K562 (cell line): Measurements from ENCODE around the gene STX19. TPM values are rescaled to one million over a fixed set of nuclear protein-coding genes. Genes with fewer than 3 reads are reported as not detected.

Source experiments
- ATAC-seq: fragments of 200-7000 bp; cut with Tn5 transposase; 3 replicates; pipeline ENCODE4 v1.9.1; 2020; ENCODE audit warnings: moderate library complexity
- BruUV-seq: library from RNA; stranded (reverse); fragments of 400-500 nt; replicated peaks from 2 replicates; lab custom pipeline; 2021; lab: Mats Ljungman, UMichigan
- CTCF ChIA-PET: fragments of 300-600 bp; formaldehyde crosslinking; extraction: SDS; loops from one replicate; lab custom pipeline; 2021; ENCODE audit warnings: low intra/inter-chr PET ratio; lab: Yijun Ruan, JAX
- POLR2A ChIA-PET: fragments of 300-600, 350-650 bp; sonication (Branson Sonifier 250); formaldehyde crosslinking; extraction: SDS; loops from one replicate; lab custom pipeline; 2021; ENCODE audit warnings: antibody characterized with exemption, inconsistent platforms; lab: Yijun Ruan, JAX
- DNase-seq, 4 experiments: peaks; one replicate each; pipeline versions ENCODE4 v3.0.0 to v3.0.0-alpha.2; 2011 to 2018; ENCODE audit warnings: low spot score in 3 of 4, mixed read lengths in 3 of 4; ENCODE audit errors: extremely low read depth in 1 of 4
- FAIRE-seq: peaks from 2 replicates; lab custom pipeline; 2011; peaks lifted over from hg19 to GRCh38; lab: Jason Lieb, UNC
- H2AFZ ChIP-seq: 2 replicates; pipeline ENCODE4 v1.6.0; 2011; ENCODE audit warnings: low read depth, low read length, control low read depth, inconsistent platforms
- H3K27ac ChIP-seq: fragments of 200-600 bp; 3 replicates; pipeline ENCODE4 v1.8.0; 2011; ENCODE audit warnings: low read depth, mild to moderate bottlenecking, control low read depth, inconsistent platforms, low read length, moderate library complexity, mixed read lengths; ENCODE audit errors: extremely low read depth
- H3K27me3 ChIP-seq, 2 experiments: fragments of 300-600 bp in 1 of 2; 2 replicates in 1 of 2; 3 replicates in 1 of 2; pipeline versions ENCODE4 v1.6.0 to v1.8.0; 2011; ENCODE audit warnings: inconsistent platforms in 2 of 2, low read length in 2 of 2, mild to moderate bottlenecking in 1 of 2, mixed read lengths in 1 of 2, moderate library complexity in 1 of 2; ENCODE audit not compliant: control insufficient read depth in 2 of 2, insufficient read depth in 2 of 2
- H3K36me3 ChIP-seq: fragments of 300-600 bp; 3 replicates; pipeline ENCODE4 v1.8.0; 2011; ENCODE audit warnings: mild to moderate bottlenecking, low read length, inconsistent platforms; ENCODE audit not compliant: control insufficient read depth, insufficient read depth
- H3K4me1 ChIP-seq, 2 experiments: fragments of 200-600 bp in 1 of 2; replicated peaks in 1 of 2; 2 replicates in 1 of 2; 3 replicates in 1 of 2; pipeline versions ENCODE4 v1.5.1 to v1.8.0; 2011; ENCODE audit warnings: inconsistent platforms in 2 of 2, low read length in 2 of 2, mild to moderate bottlenecking in 1 of 2, mixed read lengths in 1 of 2, moderate library complexity in 1 of 2; ENCODE audit not compliant: control insufficient read depth in 2 of 2, insufficient read depth in 2 of 2
- H3K4me2 ChIP-seq: 2 replicates; pipeline ENCODE4 v1.6.1; 2011; ENCODE audit warnings: low read length, control low read depth, inconsistent platforms, mixed read lengths; ENCODE audit not compliant: insufficient read depth
- H3K4me3 ChIP-seq: fragments of 200-600 bp; sonication (generic), shearing (Covaris generic); 2 replicates; pipeline ENCODE4 v1.5.1; 2016; ENCODE audit warnings: control low read depth, inconsistent platforms
- H3K79me2 ChIP-seq: fragments of 200-600 bp; 3 replicates; pipeline ENCODE4 v1.8.0; 2011; ENCODE audit warnings: low read length, inconsistent platforms; ENCODE audit not compliant: control insufficient read depth, insufficient read depth
- H3K9ac ChIP-seq, 2 experiments: 2 replicates each; pipeline versions ENCODE4 v1.6.0 to v1.6.1; 2011; ENCODE audit warnings: low read depth in 2 of 2, low read length in 2 of 2, control low read depth in 1 of 2, inconsistent platforms in 1 of 2, mild to moderate bottlenecking in 1 of 2, mixed read lengths in 1 of 2; ENCODE audit not compliant: insufficient read depth in 1 of 2
- H3K9me1 ChIP-seq: one replicate; pipeline ENCODE4 v1.6.0; 2011; ENCODE audit warnings: inconsistent platforms, mild to moderate bottlenecking, low read length, moderate library complexity; ENCODE audit not compliant: control insufficient read depth, insufficient read depth
- H3K9me3 ChIP-seq: replicated peaks from 2 replicates; pipeline ENCODE4 v1.5.1; 2011; ENCODE audit warnings: low read depth, low read length, inconsistent platforms; ENCODE audit not compliant: control insufficient read depth, insufficient read depth
- H4K20me1 ChIP-seq: replicated peaks from 2 replicates; pipeline ENCODE4 v1.6.1; 2011; ENCODE audit warnings: low read length, inconsistent platforms, mixed read lengths; ENCODE audit not compliant: control insufficient read depth, insufficient read depth
- BCOR ChIP-seq: fragments of 450-650 bp; IDR thresholded peaks from 2 replicates; pipeline ENCODE4 v1.6.1; 2016
- EHMT2 ChIP-seq: fragments of 450-650 bp; IDR thresholded peaks from 2 replicates; pipeline ENCODE4 v1.6.1; 2018; ENCODE audit warnings: antibody characterized with exemption
- FOXJ3 ChIP-seq: sonication (generic); formaldehyde crosslinking; IDR thresholded peaks from 2 replicates; pipeline ENCODE4 v1.4.0; 2020; ENCODE audit warnings: mild to moderate bottlenecking, missing genetic modification reagents
- LARP7 ChIP-seq: fragments of 450-650 bp; IDR thresholded peaks from 2 replicates; pipeline ENCODE4 v1.6.1; 2016
- MTA2 ChIP-seq: fragments of 450-650 bp; IDR thresholded peaks from 2 replicates; pipeline ENCODE4 v1.6.1; 2016; ENCODE audit warnings: low read depth
- SMC3 ChIP-seq: conservative IDR thresholded peaks from 2 replicates; pipeline ENCODE4 v1.6.1; 2011; ENCODE audit warnings: low read depth, low read length, improper control_type of control experiment; ENCODE audit not compliant: insufficient read depth
- ZNF133 ChIP-seq: fragments of 250-450 bp; sonication (Bioruptor Pico); IDR thresholded peaks from 2 replicates; pipeline ENCODE4 v1.4.0; 2020; ENCODE audit warnings: mild to moderate bottlenecking
- WGBS: fragments of 100-300 bp; shearing (Covaris generic); methylation state at CpG from one replicate; pipeline ENCODE4 v1.1.6; 2016; ENCODE audit warnings: low coverage, mixed read lengths; ENCODE audit not compliant: insufficient coverage; ENCODE audit errors: missing lambda C conversion rate; 5-methylcytosine and 5-hydroxymethylcytosine counted together
- in situ Hi-C: fragments of 300-500 bp; cut with MboI; formaldehyde crosslinking; loops from 4 replicates; pipeline ENCODE4 v1.15.0; 2018; ENCODE audit warnings: inconsistent platforms, mixed read lengths
- intact Hi-C: fragments of 100-400 bp; cut with micrococcal nuclease; formaldehyde crosslinking; loops from 2 replicates; pipeline ENCODE4 v1.14.2; 2022
- polyA plus RNA-seq, 8 experiments: library from polyadenylated mRNA; depleted of rRNA in 4 of 8; stranded (reverse) in 5 of 8; unstranded in 3 of 8; fragments of >200 nt; fragmentation: Nextera tagmentation in 2 of 8; fragmentation: Illumina TruSeq in 1 of 8; extraction: Ambion mirVana in 2 of 8; extraction: Trizol in 1 of 8; gene quantifications; 2 replicates each; pipeline versions ENCODE4 v1.2.1 to v1.2.3, GENCODE V29; 2011 to 2014; ENCODE audit warnings: inconsistent platforms in 1 of 8, missing spikeins in 1 of 8
- total RNA-seq, 7 experiments: library from RNA; depleted of rRNA in 6 of 7; stranded (reverse); fragments of >200 nt in 6 of 7; fragmentation: Illumina TruSeq in 2 of 7; extraction: Trizol in 2 of 7; gene quantifications; 2 replicates each; pipeline versions ENCODE4 v1.2.1 to v1.2.3, GENCODE V29; 2011 to 2021; ENCODE audit warnings: low replicate concordance in 1 of 7

Gene STX19
- total and polyA plus RNA-seq, 9 of the 15 experiments (the other 6 are each of a cell fraction or from before 2014, with no cell fraction given), result 0.04 TPM; not detected in 8

DNA sequence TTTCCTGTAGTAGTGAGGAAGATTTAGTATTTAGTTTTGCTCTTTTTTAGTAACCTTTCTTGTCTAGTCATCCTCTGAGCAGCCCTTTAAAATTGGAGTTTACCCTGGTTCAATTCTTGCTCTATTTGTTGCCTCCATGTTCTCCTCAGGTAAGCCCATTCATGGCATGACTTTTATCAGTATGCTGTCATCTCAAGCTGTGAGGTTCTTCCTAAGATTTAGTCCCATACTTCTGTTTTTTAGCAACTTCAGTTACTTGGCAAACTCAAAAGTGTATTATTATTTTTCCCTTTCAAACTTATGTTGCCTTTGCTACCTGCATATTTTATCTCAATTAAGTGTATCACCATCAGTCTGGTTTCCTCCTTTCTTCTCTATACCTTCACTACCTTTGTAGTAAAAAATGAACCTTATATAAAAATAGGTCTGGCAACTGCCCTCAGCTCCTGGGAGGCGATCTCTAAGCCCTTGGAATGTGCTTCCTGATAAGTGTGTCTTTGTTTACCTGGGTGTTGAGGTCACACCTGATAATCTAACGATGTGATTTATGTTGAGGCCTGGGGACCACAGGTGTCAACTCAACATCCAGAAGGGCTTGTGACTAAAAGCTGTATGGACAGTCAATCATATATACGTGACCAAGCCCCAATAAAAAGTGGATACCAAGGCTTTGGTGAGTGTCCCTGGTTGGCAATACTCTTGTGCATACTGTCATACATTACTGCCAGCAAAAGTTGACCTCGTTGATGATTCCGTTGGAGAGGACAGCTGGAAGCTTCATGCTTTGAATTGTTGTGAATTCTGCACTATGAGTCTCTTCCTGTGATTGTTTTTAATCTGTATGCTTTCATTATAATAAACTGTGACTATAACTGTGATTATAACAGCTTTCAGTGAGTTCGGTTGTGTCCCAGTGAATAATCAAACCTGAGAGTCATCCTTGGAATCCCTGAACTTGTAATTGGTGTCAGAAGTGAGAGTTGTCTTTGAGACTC is 38.4 kb upstream of the STX19 start:
- DNase-seq (no peak), FAIRE-seq (no peak), ATAC-seq (no peak)
- no peaks in the 10 kb centered on the region for H4K20me1 ChIP-seq
- H3K4me1 ChIP-seq, result peaks cover 5% of the 10 kb centered on the region in 2 experiments; a peak in 2 of 5 replicates
- in situ Hi-C loops, result no loop called here
- H3K79me2 ChIP-seq, result peaks cover 27% of the 10 kb centered on the region
- no peaks in the 10 kb centered on the region for H3K9me1 ChIP-seq
- CTCF ChIA-PET, result no interaction called here
- H3K9ac ChIP-seq, result no peak overlapping the region
- no peak overlapping the region for H3K27ac ChIP-seq
- H3K36me3 ChIP-seq, result peaks cover 17% of the 10 kb centered on the region
- no peaks in the 10 kb centered on the region for H3K9me3 ChIP-seq
- H3K27me3 ChIP-seq, result no peaks in the 10 kb centered on the region
- TF ChIP-seq SMC3 (no peak), BCOR (no peak), EHMT2 (no peak), ZNF133 (CRISPR knock-in tag) (no peak), FOXJ3 (CRISPR knock-in tag) (no peak), MTA2 (no peak), LARP7 (no peak)
- TF ChIP-seq, all 486 proteins: peak for 0
- Histone ChIP-seq H2AFZ (no peak overlapping the region), H3K4me3 (no peak overlapping the region), H3K4me2 (no peak overlapping the region)
- BruUV-seq, result no TSS peak
- POLR2A ChIA-PET, result no interaction called here
- 90% methylated on average over 6 of the region's 6 CpGs for WGBS
- intact Hi-C loops, result loop anchor here (10.0 kb wide), 1 partner anchor 202 kb away; no protein-coding TSS in a partner anchor
